ENCODE results near the gene SLC25A31.

The SLC25A31 gene

GRCh38 chr4:127772769-127773671, 42.8 kb downstream of the SLC25A31 start:
- DNase-seq (ENCODE audit: insufficient read length, low spot score) (no peak), FAIRE-seq (peak; percentile 55)
- TF ChIP-seq POLR2A (IDR thresholded peaks at IDR 0.05; ENCODE audit: low read depth, low read length) (no peak), POLR2AphosphoS5 (IDR thresholded peaks at IDR 0.05; ENCODE audit: low read depth, low read length) (no peak), POU2F2 (IDR thresholded peaks at IDR 0.05; ENCODE audit: low read depth, low read length) (no peak), TAF1 (IDR thresholded peaks at IDR 0.05; ENCODE audit: low read depth, low read length) (no peak)

GRCh38 chr4:127775843-127776242, 45.6 kb downstream of the SLC25A31 start:
- TF ChIP-seq POLR2AphosphoS5 (IDR thresholded peaks at IDR 0.05; ENCODE audit: low read depth, low read length) (no peak), TAF1 (IDR thresholded peaks at IDR 0.05; ENCODE audit: low read depth, low read length) (no peak), PAX5 (IDR thresholded peaks at IDR 0.05; ENCODE audit: insufficient read depth, low read length, severe bottlenecking) (no peak), SPI1 (IDR thresholded peaks at IDR 0.05; ENCODE audit: low read depth, low read length) (no peak), POLR2A (IDR thresholded peaks at IDR 0.05; ENCODE audit: low read depth, low read length) (no peak), POU2F2 (IDR thresholded peaks at IDR 0.05; ENCODE audit: low read depth, low read length) (no peak)
- FAIRE-seq (peak; percentile 75), DNase-seq (ENCODE audit: insufficient read length, low spot score) (no peak)

GRCh38 chr4:127776620-127777019, 46.4 kb downstream of the SLC25A31 start:
- TF ChIP-seq PAX5 (IDR thresholded peaks at IDR 0.05; ENCODE audit: insufficient read depth, low read length, severe bottlenecking): no peak
- TF ChIP-seq SPI1 (IDR thresholded peaks at IDR 0.05; ENCODE audit: low read depth, low read length): no peak
- TF ChIP-seq TAF1 (IDR thresholded peaks at IDR 0.05; ENCODE audit: low read depth, low read length): no peak
- TF ChIP-seq POLR2A (IDR thresholded peaks at IDR 0.05; ENCODE audit: low read depth, low read length): no peak
- TF ChIP-seq POU2F2 (IDR thresholded peaks at IDR 0.05; ENCODE audit: low read depth, low read length): no peak
- TF ChIP-seq POLR2AphosphoS5 (IDR thresholded peaks at IDR 0.05; ENCODE audit: low read depth, low read length): no peak
- FAIRE-seq (no peak), DNase-seq (ENCODE audit: insufficient read length, low spot score) (no peak)

DNA sequence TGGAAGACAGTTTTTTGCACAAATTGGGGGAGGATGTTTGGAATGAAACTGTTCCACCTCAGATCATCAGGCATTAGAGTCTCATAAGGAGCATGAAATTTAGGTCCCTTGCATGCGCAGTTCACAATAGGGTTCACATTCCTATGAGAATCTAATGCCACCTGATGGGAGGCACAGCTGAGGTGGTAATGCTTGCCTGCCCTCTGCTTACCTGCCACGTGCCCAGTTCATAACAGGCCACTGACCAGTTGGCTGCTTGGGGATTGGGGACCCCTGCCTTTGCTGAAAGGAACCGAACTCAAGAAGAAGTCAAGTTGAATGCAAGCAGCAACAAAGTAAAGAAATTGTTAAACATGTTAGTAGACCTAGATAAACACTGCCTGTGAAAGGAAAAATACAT, 47.3 kb downstream of the SLC25A31 start:
- no peak for DNase-seq (ENCODE audit: insufficient read length, low spot score)
- no peak for TF ChIP-seq TAF1 (IDR thresholded peaks at IDR 0.05; ENCODE audit: low read depth, low read length)
- TF ChIP-seq PAX5 (IDR thresholded peaks at IDR 0.05; ENCODE audit: insufficient read depth, low read length, severe bottlenecking): no peak
- no peak for TF ChIP-seq SPI1 (IDR thresholded peaks at IDR 0.05; ENCODE audit: low read depth, low read length)
- FAIRE-seq: peak; percentile 67

DNA sequence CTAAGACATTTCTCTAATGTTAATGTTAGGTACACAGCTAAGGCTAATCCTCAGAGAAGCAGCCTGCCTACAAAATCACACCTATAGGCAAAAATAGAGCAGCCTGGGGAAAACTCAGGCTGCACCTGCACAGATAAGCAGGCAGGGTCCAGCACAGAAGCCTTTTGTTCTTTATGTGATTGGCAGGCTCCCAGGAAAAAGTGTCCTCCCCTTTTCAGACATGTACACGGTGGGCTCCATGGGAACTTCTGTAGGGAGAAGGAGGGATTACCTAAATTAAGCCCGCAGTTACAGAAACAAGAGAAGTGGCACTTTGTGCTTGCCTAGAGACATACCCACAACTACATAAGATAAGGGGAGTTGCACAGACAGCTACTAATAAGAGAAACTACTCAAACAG, 47.9 kb downstream of the SLC25A31 start:
- DNase-seq (ENCODE audit: insufficient read length, low spot score) (no peak), FAIRE-seq (no peak)
- TF ChIP-seq POLR2A (IDR thresholded peaks at IDR 0.05; ENCODE audit: low read depth, low read length) (no peak), POLR2AphosphoS5 (IDR thresholded peaks at IDR 0.05; ENCODE audit: low read depth, low read length) (no peak), PAX5 (IDR thresholded peaks at IDR 0.05; ENCODE audit: insufficient read depth, low read length, severe bottlenecking) (no peak), SPI1 (IDR thresholded peaks at IDR 0.05; ENCODE audit: low read depth, low read length) (no peak), POU2F2 (IDR thresholded peaks at IDR 0.05; ENCODE audit: low read depth, low read length) (no peak), TAF1 (IDR thresholded peaks at IDR 0.05; ENCODE audit: low read depth, low read length) (no peak)

GRCh38 chr4:127780598-127780997, 50.4 kb downstream of the SLC25A31 start:
- FAIRE-seq (no peak), DNase-seq (ENCODE audit: insufficient read length, low spot score) (no peak)
- TF ChIP-seq POU2F2 (IDR thresholded peaks at IDR 0.05; ENCODE audit: low read depth, low read length) (no peak), POLR2A (IDR thresholded peaks at IDR 0.05; ENCODE audit: low read depth, low read length) (no peak), PAX5 (IDR thresholded peaks at IDR 0.05; ENCODE audit: insufficient read depth, low read length, severe bottlenecking) (no peak), SPI1 (IDR thresholded peaks at IDR 0.05; ENCODE audit: low read depth, low read length) (no peak), POLR2AphosphoS5 (IDR thresholded peaks at IDR 0.05; ENCODE audit: low read depth, low read length) (no peak), TAF1 (IDR thresholded peaks at IDR 0.05; ENCODE audit: low read depth, low read length) (no peak)

DNA sequence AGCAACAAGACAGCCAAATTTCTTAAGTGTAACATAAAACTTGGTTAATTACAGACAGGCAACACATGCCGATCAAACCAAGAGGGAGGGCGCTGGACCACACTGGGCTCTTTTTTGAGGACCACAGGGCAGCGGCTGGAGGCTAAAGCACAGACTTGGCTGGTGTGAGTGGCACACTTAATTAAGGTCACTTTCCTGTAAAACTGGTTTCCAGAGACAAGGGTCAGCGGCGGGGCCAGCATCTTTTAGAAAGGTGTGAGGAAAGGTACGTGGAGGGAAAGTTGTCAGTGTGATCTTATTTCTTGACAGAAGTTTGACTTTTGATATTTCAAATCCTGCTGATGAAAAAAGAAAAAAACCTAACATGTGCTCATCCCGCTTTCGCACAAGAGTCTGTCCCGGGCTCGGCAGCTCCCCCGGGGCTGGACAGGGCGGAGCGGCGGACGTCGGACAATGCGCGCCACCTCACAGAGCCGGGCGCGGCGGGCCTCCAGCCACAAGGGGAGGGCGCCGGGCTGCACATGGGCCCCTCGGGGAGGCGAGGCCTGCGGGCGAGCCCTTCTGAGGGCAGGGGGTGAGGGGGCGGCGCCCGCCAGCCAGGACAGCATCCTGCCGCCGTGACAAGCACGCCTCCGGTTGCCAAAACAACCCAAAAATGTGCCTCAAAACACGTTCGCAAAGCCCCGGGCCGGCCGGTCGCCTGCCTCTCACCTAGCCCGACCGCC, 51.3 kb downstream of the SLC25A31 start:
- FAIRE-seq (peak; percentile 5), DNase-seq (ENCODE audit: insufficient read length, low spot score) (no peak)
- TF ChIP-seq POLR2A (IDR thresholded peaks at IDR 0.05; ENCODE audit: low read depth, low read length): no peak
- TF ChIP-seq TAF1 (IDR thresholded peaks at IDR 0.05; ENCODE audit: low read depth, low read length): no peak
- no peak for TF ChIP-seq SPI1 (IDR thresholded peaks at IDR 0.05; ENCODE audit: low read depth, low read length)
- TF ChIP-seq PAX5 (IDR thresholded peaks at IDR 0.05; ENCODE audit: insufficient read depth, low read length, severe bottlenecking): no peak
- no peak for TF ChIP-seq POLR2AphosphoS5 (IDR thresholded peaks at IDR 0.05; ENCODE audit: low read depth, low read length)
- no peak for TF ChIP-seq POU2F2 (IDR thresholded peaks at IDR 0.05; ENCODE audit: low read depth, low read length)

- TF ChIP-seq SPI1 (IDR thresholded peaks at IDR 0.05; ENCODE audit: low read depth, low read length) (no peak), POLR2AphosphoS5 (IDR thresholded peaks at IDR 0.05; ENCODE audit: low read depth, low read length) (no peak), TAF1 (IDR thresholded peaks at IDR 0.05; ENCODE audit: low read depth, low read length) (no peak), POU2F2 (IDR thresholded peaks at IDR 0.05; ENCODE audit: low read depth, low read length) (no peak), POLR2A (IDR thresholded peaks at IDR 0.05; ENCODE audit: low read depth, low read length) (no peak), PAX5 (IDR thresholded peaks at IDR 0.05; ENCODE audit: insufficient read depth, low read length, severe bottlenecking) (no peak)
- DNase-seq (ENCODE audit: insufficient read length, low spot score) (peak; percentile 66), FAIRE-seq (peak; percentile 96)
Observed at GRCh38 chr4:127782025-127782274, 51.8 kb downstream of the SLC25A31 start.

GRCh38 chr4:127782275-127783025, 52.2 kb downstream of the SLC25A31 start, which contains the start of gene HSPA4L:
TSS of gene HSPA4L (plus strand) at chr4:127782322. CDS start at chr4:127782551, 229 bp downstream.
- peak; percentile 73 for TF ChIP-seq POLR2AphosphoS5 (IDR thresholded peaks at IDR 0.05; ENCODE audit: low read depth, low read length)
- peak; percentile 69 for TF ChIP-seq POU2F2 (IDR thresholded peaks at IDR 0.05; ENCODE audit: low read depth, low read length)
- TF ChIP-seq PAX5 (IDR thresholded peaks at IDR 0.05; ENCODE audit: insufficient read depth, low read length, severe bottlenecking): no peak
- TF ChIP-seq TAF1 (IDR thresholded peaks at IDR 0.05; ENCODE audit: low read depth, low read length): peak; percentile 49; the same call in 1 of the 2 replicates
- TF ChIP-seq SPI1 (IDR thresholded peaks at IDR 0.05; ENCODE audit: low read depth, low read length): no peak
- peak; percentile 75 for TF ChIP-seq POLR2A (IDR thresholded peaks at IDR 0.05; ENCODE audit: low read depth, low read length)
- DNase-seq (ENCODE audit: insufficient read length, low spot score) (peak; percentile 25), FAIRE-seq (no peak)

Measured in GM12891 (cell line).